Liver (tissue), 3 donors: ENCODE measurements around the gene GFY.

ENCODE experiments used
- CTCF ChIP-seq: fragments of 150-350 bp; IDR thresholded peaks from 2 replicates; pipeline ENCODE4 v1.5.1; 2017; ENCODE audit warnings: improper control_type of control experiment, low read depth, low read length; ENCODE audit not compliant: missing input control
- EGR1 ChIP-seq, 2 donors: IDR thresholded peaks; 2 replicates each; pipeline ENCODE4 v1.6.1; 2016 to 2018; ENCODE audit warnings: antibody characterized with exemption in 2 of 2, low read depth in 2 of 2
- FOXA1 ChIP-seq: IDR thresholded peaks from 2 replicates; pipeline ENCODE4 v1.6.1; 2016; ENCODE audit warnings: antibody characterized with exemption
- GABPA ChIP-seq, 2 donors: IDR thresholded peaks in 1 of 2; conservative IDR thresholded peaks in 1 of 2; 2 replicates each; pipeline ENCODE4 v1.6.1; 2016; ENCODE audit warnings: antibody characterized with exemption in 2 of 2, mild to moderate bottlenecking in 1 of 2, moderate library complexity in 1 of 2
- JUND ChIP-seq, 2 donors: IDR thresholded peaks; 2 replicates each; pipeline ENCODE4 v1.6.1; 2016; ENCODE audit warnings: antibody characterized with exemption in 2 of 2
- MAX ChIP-seq: IDR thresholded peaks from 2 replicates; pipeline ENCODE4 v1.6.1; 2016; ENCODE audit warnings: antibody characterized with exemption
- REST ChIP-seq: IDR thresholded peaks from 2 replicates; pipeline ENCODE4 v1.6.1; 2016; ENCODE audit warnings: antibody characterized with exemption, mild to moderate bottlenecking
- RXRA ChIP-seq, 2 donors: IDR thresholded peaks; 2 replicates each; pipeline ENCODE4 v1.6.1; 2017 to 2018; ENCODE audit warnings: antibody characterized with exemption in 2 of 2, mild to moderate bottlenecking in 1 of 2
- SP1 ChIP-seq: IDR thresholded peaks from 2 replicates; pipeline ENCODE4 v1.6.1; 2018; ENCODE audit warnings: antibody characterized with exemption, mild to moderate bottlenecking
- TAF1 ChIP-seq: conservative IDR thresholded peaks from 2 replicates; pipeline ENCODE4 v1.6.1; 2016; ENCODE audit warnings: antibody characterized with exemption, mild to moderate bottlenecking
- YY1 ChIP-seq: IDR thresholded peaks from 2 replicates; pipeline ENCODE4 v1.6.1; 2016; ENCODE audit warnings: antibody characterized with exemption, mild to moderate bottlenecking
- ZBTB33 ChIP-seq: IDR thresholded peaks from 2 replicates; pipeline ENCODE4 v1.6.1; 2016; ENCODE audit warnings: antibody characterized with exemption
- donor health status: healthy.
- donor health status: healthy.

- no peak for TF ChIP-seq CTCF
- TF ChIP-seq YY1 = no peak
- TF ChIP-seq TAF1 = no peak
- TF ChIP-seq MAX = no peak
- no peak for TF ChIP-seq JUND (IDR thresholded peaks at IDR 0.05)
- no peak for TF ChIP-seq REST
- no peak for TF ChIP-seq ZBTB33
- TF ChIP-seq FOXA1 = no peak
- no peak for TF ChIP-seq SP1
- TF ChIP-seq GABPA (IDR thresholded peaks at IDR 0.05 in 1 of 2, conservative IDR thresholded peaks at IDR 0.05 in 1 of 2) = no peak
- no peak for TF ChIP-seq EGR1 (IDR thresholded peaks at IDR 0.05; ENCODE audit: low read depth in 2 of 2)
- TF ChIP-seq RXRA (IDR thresholded peaks at IDR 0.05) = no peak
These were observed 10.5 kb downstream of the GFY start for GRCh38 chr19:49435670-49436069.
